ENCODE measurements around the gene KCNC1.

The KCNC1 gene

GRCh38 chr11:17782603-17783337, 48.2 kb downstream of the KCNC1 start:
- peaks cover 13% of the 10 kb centered on the region for H3K27me3 Mint-ChIP-seq (ENCODE audit: low read depth)
- H3K36me3 Mint-ChIP-seq (ENCODE audit: low read depth), result no peaks in the 10 kb centered on the region
- H3K27ac Mint-ChIP-seq, result no peak overlapping the region
- no peaks in the 10 kb centered on the region for H3K9me3 Mint-ChIP-seq
- TF ChIP-seq, protein P1, sequence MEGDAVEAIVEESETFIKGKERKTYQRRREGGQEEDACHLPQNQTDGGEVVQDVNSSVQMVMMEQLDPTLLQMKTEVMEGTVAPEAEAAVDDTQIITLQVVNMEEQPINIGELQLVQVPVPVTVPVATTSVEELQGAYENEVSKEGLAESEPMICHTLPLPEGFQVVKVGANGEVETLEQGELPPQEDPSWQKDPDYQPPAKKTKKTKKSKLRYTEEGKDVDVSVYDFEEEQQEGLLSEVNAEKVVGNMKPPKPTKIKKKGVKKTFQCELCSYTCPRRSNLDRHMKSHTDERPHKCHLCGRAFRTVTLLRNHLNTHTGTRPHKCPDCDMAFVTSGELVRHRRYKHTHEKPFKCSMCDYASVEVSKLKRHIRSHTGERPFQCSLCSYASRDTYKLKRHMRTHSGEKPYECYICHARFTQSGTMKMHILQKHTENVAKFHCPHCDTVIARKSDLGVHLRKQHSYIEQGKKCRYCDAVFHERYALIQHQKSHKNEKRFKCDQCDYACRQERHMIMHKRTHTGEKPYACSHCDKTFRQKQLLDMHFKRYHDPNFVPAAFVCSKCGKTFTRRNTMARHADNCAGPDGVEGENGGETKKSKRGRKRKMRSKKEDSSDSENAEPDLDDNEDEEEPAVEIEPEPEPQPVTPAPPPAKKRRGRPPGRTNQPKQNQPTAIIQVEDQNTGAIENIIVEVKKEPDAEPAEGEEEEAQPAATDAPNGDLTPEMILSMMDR (IDR thresholded peaks at IDR 0.05; ENCODE audit: unreplicated experiment in 3 of 3), result no peak
- no peak overlapping the region for H3K4me3 Mint-ChIP-seq
- no peaks in the 10 kb centered on the region for H3K4me1 Mint-ChIP-seq

GRCh38 chr11:17783878-17784277, 49.3 kb downstream of the KCNC1 start:
- Mint-ChIP-seq H3K27me3 (ENCODE audit: low read depth) (peaks cover 13% of the 10 kb centered on the region), H3K27ac (no peak overlapping the region), H3K9me3 (no peaks in the 10 kb centered on the region), H3K36me3 (ENCODE audit: low read depth) (no peaks in the 10 kb centered on the region), H3K4me1 (no peaks in the 10 kb centered on the region), H3K4me3 (no peak overlapping the region)
- TF ChIP-seq, protein P1 (IDR thresholded peaks at IDR 0.05; ENCODE audit: unreplicated experiment in 3 of 3), result no peak

- no peaks in the 10 kb centered on the region for H3K36me3 Mint-ChIP-seq (ENCODE audit: low read depth)
- H3K27ac Mint-ChIP-seq, result no peak overlapping the region
- TF ChIP-seq, protein P1 (IDR thresholded peaks at IDR 0.05; ENCODE audit: unreplicated experiment in 3 of 3), result no peak
- H3K9me3 Mint-ChIP-seq, result no peaks in the 10 kb centered on the region
- peaks cover 7% of the 10 kb centered on the region for H3K27me3 Mint-ChIP-seq (ENCODE audit: low read depth)
- H3K4me3 Mint-ChIP-seq, result no peak overlapping the region
- no peaks in the 10 kb centered on the region for H3K4me1 Mint-ChIP-seq
Measured at GRCh38 chr11:17786824-17787525, 52.4 kb downstream of the KCNC1 start.

GRCh38 chr11:17788084-17788483, 53.5 kb downstream of the KCNC1 start:
- Mint-ChIP-seq H3K9me3 (no peaks in the 10 kb centered on the region), H3K4me3 (no peak overlapping the region), H3K27ac (no peak overlapping the region), H3K4me1 (no peaks in the 10 kb centered on the region), H3K36me3 (ENCODE audit: low read depth) (no peaks in the 10 kb centered on the region), H3K27me3 (ENCODE audit: low read depth) (peaks cover 4% of the 10 kb centered on the region)
- TF ChIP-seq, protein P1 (IDR thresholded peaks at IDR 0.05; ENCODE audit: unreplicated experiment in 3 of 3), result no peak

- Mint-ChIP-seq H3K4me3 (no peak overlapping the region), H3K36me3 (ENCODE audit: low read depth) (no peaks in the 10 kb centered on the region), H3K4me1 (no peaks in the 10 kb centered on the region), H3K9me3 (no peaks in the 10 kb centered on the region), H3K27me3 (ENCODE audit: low read depth) (no peaks in the 10 kb centered on the region), H3K27ac (no peak overlapping the region)
- TF ChIP-seq, protein P1 (IDR thresholded peaks at IDR 0.05; ENCODE audit: unreplicated experiment in 3 of 3), result no peak
Measured at GRCh38 chr11:17790453-17790852, 55.9 kb downstream of the KCNC1 start.

Data from nephron (organoid).